IPS-18c (cell line): Measurements from ENCODE around the gene TMSB4X.
"Not testable (repeated sequence)": the region's sequence is repeated elsewhere in the genome, so short reads cannot be mapped to it uniquely, and the experiment has no call there.

ENCODE experiments used
- H3K4me3 ChIP-seq: 2 replicates; pipeline ENCODE4 v1.7.0; 2013; ENCODE audit warnings: low read depth, mild to moderate bottlenecking, low read length, moderate library complexity; ENCODE audit not compliant: insufficient read depth
- H3K9me3 ChIP-seq: one replicate; pipeline ENCODE4 v1.6.1; 2013; ENCODE audit warnings: mild to moderate bottlenecking, low read length, moderate library complexity; ENCODE audit not compliant: control insufficient read depth, insufficient read depth

The TMSB4X gene

GRCh38 chrX:13001961-13002671 lies 27.2 kb downstream of the TMSB4X start:
- no peak overlapping the region for H3K4me3 ChIP-seq
- no peaks in the 10 kb centered on the region for H3K9me3 ChIP-seq

DNA sequence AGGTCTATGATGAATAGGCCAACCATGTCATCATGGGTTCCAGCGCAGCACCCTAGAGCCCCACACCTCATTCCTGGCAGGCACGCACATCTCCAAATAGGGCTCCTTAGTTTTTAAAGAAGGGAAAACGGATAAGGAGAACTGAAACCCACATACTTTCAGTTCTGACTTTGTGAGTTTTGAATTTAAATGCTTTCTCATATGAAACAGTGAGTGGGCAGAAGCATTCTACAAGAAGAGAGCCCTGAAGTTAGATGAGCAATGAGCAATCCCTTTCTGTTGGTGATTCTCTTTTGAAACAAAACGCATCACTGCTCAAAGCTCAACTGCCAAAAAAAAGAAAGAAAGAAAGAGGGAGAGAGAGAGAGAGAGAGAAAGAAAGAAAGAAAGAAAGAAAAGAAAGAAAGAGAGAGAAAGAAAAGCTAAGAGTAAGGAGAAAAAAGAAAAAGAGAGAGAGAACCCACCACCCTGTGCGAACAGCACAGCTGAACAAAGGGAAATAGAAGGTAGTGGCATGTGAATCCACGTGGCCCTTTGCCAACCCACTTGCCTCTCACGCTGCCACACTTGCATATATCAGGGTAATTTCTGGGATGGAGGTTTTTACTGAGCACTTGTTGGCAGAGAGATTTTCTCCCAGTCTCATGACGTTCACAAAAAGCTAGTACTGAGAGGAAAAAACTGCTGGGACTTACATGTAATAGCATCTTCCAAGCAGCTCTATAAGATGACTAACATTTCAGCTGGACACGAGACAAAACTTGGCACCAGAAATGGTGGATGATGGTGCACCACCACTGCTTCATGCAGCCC lies 31.0 kb downstream of the TMSB4X start:
- Histone ChIP-seq H3K9me3 (no peaks in the 10 kb centered on the region), H3K4me3 (no peak overlapping the region)

DNA sequence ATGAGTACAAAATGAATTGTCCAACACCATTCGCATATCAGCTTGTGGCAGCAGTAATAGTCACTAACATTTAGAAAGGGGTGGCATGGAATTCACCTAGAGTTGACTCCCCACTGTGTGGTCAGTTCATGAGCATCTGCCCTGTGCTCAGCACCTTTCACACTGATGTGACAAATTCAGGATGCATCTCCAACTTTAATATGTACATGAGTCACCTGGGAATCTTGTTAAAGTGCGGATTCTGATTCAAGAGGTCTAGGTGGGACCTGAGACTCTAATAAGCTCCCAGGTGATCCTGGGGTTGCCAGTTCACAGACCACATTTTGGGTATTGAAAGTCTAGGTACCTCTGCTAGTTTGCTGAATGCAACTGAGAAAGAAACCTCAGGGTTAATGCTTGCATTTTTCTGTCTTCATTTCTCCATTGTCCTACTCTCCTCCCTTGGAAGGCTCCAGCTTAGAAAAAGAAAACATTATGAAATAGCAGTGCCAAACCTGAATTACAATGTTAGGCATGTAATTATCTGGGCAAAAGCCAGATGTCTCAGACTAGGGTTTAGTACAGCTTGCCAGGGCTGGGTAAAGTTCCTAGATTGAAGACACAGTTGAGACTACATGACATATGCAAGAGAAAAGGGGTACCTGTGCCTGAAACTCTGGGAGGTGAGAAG lies 32.7 kb downstream of the TMSB4X start:
- H3K4me3 ChIP-seq: no peak overlapping the region

DNA sequence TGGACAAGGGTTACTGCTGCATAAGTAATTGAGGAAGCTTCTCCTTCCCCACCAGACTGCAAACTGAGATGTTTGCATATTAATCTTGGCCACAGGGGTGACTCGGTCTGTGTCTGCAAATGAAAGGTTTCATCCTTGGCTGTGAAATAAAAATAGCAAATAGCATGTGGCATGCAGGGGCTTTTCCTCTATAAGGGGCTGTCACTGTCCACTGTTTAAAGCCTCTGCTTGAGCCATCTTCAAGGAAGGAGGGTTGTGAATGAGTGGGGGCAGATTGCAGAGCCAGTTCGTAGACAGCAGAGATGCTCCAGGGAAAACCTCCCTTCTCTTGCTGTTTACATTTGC lies 33.3 kb downstream of the TMSB4X start:
- H3K9me3 ChIP-seq: no peaks in the 10 kb centered on the region
- no peak overlapping the region for H3K4me3 ChIP-seq

More for the DNA sequence above, 32.7 kb downstream of the TMSB4X start:
- no peaks in the 10 kb centered on the region for H3K9me3 ChIP-seq

- Histone ChIP-seq H3K9me3 (no peaks in the 10 kb centered on the region), H3K4me3 (no peak overlapping the region)
Measured at GRCh38 chrX:13008851-13009250, 33.9 kb downstream of the TMSB4X start.

DNA sequence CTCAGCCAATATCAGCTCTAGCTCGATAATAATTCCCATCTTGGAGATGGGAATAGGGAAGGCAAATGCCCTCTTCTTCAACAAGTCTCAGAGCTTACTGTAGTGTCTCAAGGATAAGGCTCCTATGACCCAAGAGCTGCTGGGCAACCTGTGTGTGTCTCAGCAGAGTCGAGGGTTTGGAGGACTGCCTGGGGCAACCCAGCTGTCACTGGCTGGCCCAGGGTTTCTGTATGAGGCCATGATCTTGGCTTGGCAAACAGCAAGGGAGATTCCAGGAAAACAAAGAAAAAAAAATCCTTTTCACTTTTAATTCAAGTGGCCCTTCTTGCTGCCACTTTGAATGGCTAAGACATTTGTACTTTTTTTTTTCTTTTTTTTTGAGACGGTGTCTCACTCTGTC lies 34.4 kb downstream of the TMSB4X start:
- H3K4me3 ChIP-seq: no peak overlapping the region

DNA sequence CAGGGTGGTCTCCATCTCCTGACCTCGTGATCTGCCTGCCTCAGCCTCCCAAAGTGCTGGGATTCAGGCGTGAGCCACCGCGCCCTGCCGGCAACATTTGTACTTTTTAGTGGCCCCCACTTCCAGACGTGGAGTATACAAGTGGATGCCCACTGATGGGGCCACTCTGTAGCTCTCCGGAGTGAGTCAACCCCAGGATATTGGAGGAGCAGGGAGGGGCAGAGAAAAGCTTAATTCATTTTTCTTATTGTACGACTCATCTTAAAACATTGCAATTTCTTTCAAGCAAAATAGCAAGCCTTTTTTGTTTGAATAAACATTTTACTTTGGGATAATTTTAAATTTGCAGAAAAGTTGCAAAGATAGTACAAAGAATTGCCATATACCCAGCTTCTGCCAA lies 34.9 kb downstream of the TMSB4X start:
- Histone ChIP-seq H3K9me3 (no peaks in the 10 kb centered on the region), H3K4me3 (no peak overlapping the region)

More for the DNA sequence above, 34.4 kb downstream of the TMSB4X start:
- H3K9me3 ChIP-seq: no peaks in the 10 kb centered on the region

- no peak overlapping the region for H3K4me3 ChIP-seq
Measured at GRCh38 chrX:13010546-13010945, 35.6 kb downstream of the TMSB4X start.

DNA sequence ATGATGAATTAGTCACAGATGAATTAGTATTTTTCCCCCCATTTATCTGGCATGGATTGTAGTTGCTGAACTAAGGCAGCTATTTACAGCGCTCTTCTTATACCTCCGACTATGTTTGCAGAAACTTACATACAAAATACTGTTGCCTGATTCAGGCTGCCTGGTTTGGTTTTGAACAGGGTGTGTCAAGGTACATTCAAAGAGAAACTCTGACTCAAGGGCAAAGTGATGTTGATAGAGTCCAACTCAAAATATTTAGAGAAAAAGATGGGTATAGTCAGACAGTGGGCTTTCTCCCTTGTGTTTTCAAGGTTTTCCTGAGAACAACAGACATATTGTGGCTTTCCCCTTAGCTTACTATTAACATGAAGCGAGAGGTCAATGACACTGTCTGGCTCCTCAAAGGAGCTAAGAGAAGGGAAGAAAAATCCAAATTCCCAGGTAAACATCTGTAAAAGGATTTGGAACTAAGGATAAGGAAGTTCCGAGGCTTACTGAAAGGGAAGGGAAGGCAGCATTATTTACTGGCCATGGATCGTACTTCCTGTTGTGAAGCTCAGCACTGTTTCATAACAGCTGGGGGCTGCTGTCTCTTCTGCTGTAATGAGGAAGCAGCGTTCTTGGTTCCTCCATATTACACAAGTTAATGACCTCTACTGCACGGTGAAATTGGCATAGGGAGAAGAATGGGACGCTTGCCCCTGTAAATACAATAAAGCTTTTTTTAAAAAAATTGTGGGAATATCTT lies 38.6 kb downstream of the TMSB4X start:
- Histone ChIP-seq H3K4me3 (no peak overlapping the region), H3K9me3 (no peaks in the 10 kb centered on the region)

More at GRCh38 chrX:13010546-13010945, 35.6 kb downstream of the TMSB4X start:
- H3K9me3 ChIP-seq: no peaks in the 10 kb centered on the region

- no peaks in the 10 kb centered on the region for H3K9me3 ChIP-seq
- H3K4me3 ChIP-seq: no peak overlapping the region; the same call in 1 of the 2 replicates
Measured at GRCh38 chrX:13014111-13015096, 39.5 kb downstream of the TMSB4X start.

DNA sequence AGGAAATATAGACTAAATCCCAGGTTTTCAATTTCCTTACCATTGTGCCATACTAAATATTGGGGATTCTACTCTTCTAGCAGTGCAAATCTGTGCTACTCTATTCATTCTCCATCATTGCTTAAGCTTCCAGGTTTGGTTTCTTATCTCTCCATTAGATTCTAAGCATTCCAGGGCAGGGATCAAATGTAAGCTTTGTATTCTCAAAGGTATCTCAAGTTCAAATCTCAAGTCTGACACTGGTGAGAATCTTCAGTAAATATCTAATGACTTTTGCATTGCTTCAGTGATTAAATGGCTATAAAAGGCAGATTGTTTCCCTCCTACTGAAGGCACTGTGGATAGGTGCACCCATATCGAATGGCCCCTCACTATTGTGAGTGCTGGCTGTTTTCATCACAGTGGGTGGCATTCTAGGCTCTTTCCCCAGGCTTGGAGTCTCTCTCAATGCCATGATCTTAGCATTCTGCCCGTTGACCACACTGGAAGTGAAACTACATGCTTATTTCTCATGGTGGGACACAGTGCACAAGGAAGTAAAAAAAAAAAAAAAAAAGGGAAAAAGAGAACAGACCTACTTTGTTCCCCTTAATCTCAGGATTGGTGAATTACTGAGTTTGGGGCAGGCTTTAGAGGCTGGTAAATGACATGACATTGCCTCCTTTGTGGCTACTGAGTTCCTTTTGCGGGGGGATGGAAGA lies 40.8 kb downstream of the TMSB4X start:
- H3K4me3 ChIP-seq: no peak overlapping the region
- no peaks in the 10 kb centered on the region for H3K9me3 ChIP-seq

GRCh38 chrX:13016731-13017130 lies 41.8 kb downstream of the TMSB4X start:
- not testable (repeated sequence) for H3K4me3 ChIP-seq, H3K9me3 ChIP-seq

GRCh38 chrX:13022926-13023325 lies 48.0 kb downstream of the TMSB4X start:
- no peaks in the 10 kb centered on the region for H3K9me3 ChIP-seq
- no peak overlapping the region for H3K4me3 ChIP-seq

DNA sequence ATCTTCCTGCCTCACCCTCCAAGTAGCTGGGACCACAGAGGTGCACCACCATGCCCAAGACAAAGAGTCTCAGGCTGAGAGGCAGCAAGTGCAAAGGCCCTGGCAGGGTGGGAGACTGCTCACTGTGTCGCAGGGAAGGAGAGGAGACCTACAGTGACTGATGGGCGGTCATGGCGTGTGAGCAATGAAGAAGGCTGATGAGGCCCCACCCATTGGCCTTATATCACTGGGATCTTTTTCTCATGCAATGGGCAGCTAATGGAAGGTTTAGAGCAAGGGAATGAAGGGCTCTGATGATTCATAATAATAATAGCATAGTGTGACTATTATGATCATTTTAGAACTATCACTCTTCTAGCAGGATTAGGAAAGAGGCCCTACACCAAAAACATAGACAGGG lies 48.7 kb downstream of the TMSB4X start:
- Histone ChIP-seq H3K9me3 (no peaks in the 10 kb centered on the region), H3K4me3 (no peak overlapping the region)

GRCh38 chrX:13023979-13024378 lies 49.1 kb downstream of the TMSB4X start:
- no peaks in the 10 kb centered on the region for H3K9me3 ChIP-seq

GRCh38 chrX:13024986-13025385 lies 50.1 kb downstream of the TMSB4X start:
- no peak overlapping the region for H3K4me3 ChIP-seq
- no peaks in the 10 kb centered on the region for H3K9me3 ChIP-seq

More at GRCh38 chrX:13023979-13024378, 49.1 kb downstream of the TMSB4X start:
- H3K4me3 ChIP-seq: no peak overlapping the region
